Fibroblast of gingiva (primary cell): Measurements from ENCODE around the gene MAT2A.
"Not testable (repeated sequence)": the region's sequence is repeated elsewhere in the genome, so short reads cannot be mapped to it uniquely, and the experiment has no call there.

Experiments used
- DNase-seq: peaks from one replicate; pipeline ENCODE4 v3.0.0-alpha.2; 2011; ENCODE audit warnings: low read depth

Gene MAT2A

DNA sequence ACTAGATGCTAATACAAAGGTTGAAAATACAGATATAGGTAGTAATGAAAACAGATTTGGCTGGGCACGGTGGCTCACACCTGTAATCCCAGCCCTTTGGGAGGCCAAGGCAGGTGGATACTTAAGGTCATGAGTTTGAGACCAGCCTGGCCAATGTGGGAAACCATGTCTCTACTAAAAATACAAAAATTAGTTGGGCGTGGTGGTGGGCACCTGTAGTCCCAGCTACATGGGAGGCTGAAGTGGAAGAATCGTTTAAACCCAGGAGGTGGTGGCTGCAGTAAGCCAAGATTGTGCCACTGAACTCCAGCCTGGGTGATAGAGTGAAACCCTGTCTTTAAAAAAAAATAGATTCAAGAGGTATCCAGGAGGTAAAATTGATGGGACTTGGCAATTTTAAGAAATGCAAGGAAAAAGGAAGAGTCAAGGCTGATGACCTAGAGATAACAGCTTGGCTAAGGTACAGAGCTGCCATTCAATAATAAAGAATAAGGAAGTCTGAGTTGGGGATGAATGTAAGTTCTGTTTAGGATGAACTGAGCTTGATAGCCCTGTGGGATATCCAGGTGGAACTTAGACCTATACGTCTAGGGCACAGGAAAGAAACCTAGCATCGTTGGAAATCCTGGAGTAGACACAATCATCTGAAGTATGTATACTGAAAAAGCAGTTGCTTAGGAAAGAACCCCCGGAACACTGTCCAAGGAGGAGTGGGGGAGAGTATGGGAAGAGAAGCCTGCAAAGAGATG lies 9.1 kb downstream of the MAT2A start:
- DNase-seq: no peak

DNA sequence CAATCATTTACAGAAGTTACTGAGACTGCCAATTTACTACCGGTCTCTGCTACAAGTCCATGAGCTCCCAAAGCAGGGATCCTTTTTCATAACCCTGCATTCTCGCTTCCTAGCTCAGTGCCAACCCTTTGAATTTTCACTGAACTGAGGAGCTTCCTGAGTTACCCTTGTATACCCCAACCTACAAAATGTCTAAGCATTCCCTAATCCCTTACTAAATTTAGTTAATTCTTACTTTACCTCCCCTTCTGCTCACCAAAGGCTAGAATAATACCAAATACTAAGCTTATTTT lies 9.6 kb downstream of the MAT2A start:
- DNase-seq: peak; percentile 49

GRCh38 chr2:85549095-85549494 lies 10.1 kb downstream of the MAT2A start:
- no peak for DNase-seq

- peak; percentile 92 for DNase-seq
Measured at GRCh38 chr2:85549826-85550225, 10.9 kb downstream of the MAT2A start.

DNA sequence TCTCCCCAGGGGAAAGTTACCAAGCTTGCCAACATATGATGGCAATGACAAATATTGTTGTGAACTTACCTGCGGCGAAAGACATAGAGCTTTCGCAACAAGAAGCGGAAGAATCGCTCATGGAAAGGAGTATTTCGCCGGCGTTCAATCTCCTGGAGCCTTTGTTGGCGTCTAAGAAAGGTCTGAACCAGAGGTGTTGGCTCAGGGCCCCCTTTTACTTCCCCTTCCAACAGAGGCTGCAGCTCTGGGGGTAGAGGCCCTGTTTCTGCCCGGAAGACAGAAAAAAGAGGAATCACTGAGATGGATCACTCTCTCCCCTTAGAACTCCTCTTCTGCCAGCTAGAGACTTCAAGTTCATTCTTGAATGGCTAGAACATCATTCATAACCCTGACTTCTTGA lies 11.5 kb downstream of the MAT2A start:
- DNase-seq: no peak

DNA sequence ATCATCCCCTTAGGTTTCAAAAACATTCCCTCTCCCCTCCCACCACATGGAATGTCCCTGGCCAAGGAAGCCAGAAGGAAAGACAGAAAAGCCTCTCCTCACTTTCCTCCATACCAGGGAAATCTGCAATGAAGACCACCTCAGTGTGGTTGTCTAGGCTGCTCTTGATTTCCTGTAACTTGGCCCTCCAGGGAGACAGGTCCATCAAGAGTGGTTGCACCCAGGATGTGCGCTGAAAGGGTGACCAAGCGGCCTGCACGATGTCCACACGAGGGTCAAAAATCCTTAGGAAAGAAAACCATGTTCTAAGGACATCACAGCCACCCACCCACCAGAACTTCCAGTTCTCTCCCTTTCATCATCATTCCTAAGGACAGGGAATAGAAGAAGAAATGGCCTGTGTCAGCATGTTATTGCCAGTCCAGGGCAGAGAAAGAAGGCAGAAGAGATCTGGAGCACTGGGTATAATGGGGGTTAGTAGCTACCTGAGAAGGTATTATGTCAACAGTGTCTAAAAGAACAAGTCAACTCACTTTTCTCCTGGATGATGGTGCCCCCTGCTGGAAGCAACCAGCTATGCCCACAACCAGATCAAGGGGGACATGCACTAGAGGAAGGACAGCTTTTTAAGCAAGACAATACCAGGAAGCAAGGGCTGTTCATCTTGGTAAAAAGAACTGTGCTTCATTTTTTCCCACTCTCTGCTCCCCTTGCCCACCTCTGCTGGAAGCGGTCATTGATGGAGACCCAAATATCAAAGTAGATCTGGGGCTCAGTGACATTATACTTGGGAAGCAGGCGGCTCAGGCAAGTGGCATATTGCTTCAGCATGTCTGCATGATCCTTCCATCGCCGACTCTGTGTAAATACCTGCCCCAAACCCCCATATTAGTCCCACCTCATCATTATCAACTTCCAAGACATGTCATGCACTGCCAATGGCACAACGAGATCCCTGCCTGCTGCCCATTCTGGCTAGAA lies 13.0 kb downstream of the MAT2A start:
- peak; percentile 57 for DNase-seq

DNA sequence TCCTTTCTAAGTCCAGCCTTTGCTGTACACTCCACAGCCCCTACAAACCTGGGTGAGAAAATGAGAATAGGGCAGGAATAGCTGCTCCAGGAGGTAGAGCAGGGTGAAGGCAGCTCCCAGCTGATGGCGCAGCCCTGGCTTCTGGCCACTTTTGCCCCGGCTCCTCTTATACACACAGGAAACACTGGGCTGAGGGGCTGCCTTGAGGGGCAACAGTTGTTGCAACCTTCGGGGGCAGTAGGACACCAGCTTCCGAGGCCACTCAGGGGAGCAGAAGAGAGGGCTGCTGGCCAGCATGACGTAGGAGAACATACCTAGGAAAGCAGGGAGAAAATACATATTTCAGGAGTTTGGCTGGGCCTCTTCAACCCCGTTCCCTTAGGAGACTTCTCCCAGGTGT lies 14.2 kb downstream of the MAT2A start:
- no peak for DNase-seq

DNA sequence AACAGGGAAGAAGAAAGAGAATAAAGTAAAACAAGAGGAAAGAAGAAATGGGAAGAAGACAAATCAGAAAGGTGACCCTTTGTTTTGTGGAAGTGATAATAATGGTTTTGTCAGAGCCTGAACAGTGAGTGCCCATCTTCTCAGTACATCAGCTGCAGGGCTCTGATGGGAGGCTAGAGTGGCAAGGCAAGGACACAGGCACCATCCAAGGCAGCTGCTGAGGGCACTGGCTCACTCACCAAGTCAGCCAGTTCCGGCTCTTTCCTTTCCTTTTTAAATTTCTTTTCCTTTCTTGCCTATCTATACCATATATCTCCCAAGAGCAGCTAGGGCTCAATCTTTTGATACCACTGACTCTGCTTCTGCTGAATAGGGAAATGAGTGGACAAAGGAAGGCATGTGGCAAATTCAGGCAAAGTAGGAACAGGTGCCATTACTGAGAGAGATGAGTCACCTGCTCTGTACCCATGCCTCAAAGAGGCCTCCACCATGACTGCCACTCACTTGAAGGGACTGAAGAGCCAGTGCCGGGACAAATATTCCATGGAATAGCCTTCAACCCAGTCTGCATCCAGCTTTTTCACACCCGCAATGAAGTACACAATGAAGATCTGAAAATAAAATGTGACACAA lies 16.1 kb downstream of the MAT2A start:
- DNase-seq: no peak

DNA sequence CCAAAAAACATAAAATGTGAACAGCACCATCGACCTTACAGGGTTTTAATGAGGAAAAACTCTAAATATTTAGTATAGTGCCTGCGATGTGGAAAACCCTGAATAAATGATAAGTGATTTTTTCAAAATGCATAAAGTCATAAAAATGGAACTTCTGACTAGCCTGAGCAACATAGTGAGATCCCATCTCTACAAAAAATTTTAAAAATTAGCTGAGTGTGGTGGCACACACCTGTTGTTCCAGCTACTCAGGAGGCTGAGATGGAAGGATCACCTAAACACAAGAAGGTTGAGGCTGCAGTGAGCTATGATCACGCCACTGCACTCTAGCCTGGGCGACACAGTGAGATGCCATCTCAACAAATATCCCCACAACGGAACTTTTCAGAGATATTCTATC lies 18.2 kb downstream of the MAT2A start:
- no peak for DNase-seq

DNA sequence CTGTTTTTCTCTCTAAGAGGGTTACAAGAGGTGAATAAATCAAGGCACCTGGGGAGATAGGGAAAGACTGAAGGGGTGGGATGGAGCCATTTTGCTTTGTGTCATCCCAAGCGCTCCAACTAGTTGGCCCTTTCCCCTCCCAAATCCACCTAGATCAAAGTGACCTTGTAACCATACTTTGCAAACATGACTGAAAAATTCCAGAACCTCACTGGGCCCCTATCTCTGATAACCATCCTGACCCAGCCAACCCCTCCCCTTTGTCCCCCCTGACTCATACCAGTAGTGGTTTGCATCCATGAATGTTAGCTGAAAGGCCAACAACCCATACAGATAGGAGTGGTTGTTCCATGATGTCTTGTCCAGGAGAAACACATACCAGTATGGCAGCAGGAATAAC lies 19.2 kb downstream of the MAT2A start:
- DNase-seq: no peak

- not testable (repeated sequence) for DNase-seq
Measured at GRCh38 chr2:85560403-85560726, 21.4 kb downstream of the MAT2A start.

GRCh38 chr2:85560812-85561279 lies 21.9 kb downstream of the MAT2A start:
- DNase-seq: no peak

DNA sequence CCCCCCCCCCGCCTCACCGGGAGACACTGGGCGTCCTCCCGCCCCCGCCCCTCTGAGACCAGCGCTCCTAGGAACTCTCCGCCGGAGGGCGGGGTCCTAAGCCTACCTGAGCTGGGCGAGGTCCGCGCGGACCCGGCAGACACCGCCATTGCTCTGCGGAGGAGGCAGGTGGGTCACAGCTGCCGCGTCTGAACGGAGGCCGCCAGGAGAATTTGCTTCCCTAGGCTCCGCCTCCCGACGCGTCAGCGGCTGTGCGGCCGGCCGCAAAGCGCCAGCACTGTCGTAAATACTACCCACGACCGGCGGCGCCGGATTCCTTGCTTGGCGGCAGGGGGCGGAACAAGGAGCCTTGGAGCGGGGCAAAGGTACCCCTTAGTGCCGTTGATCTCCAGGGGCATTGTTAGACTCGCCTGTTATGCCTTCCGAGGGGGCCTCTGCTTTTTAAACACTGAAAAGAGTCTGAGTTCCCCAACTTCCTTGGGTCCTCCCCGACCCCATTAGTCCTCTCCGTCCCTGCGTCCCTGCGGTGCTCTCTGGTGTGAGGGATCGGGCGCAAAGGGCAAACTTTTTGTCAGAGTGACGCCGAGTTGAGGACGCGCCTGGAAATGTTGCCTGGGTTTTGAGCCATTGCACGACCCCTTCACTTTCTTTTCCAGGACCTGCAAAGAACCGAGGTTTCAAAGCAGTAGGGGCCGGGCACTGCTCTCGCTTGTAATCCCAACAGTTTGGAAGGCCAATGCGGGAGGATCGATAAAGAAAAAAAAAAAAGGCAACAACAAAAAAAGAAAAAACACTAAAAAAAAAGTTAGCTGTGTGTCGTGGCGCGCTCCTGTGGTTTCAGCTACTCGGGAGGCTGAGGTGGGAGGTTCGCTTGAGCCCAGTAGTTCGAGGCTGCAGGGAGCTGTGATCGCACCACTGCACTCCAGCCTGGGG lies 22.6 kb downstream of the MAT2A start, which contains the start of gene GGCX:
Gene GGCX (minus strand): TSS at position 214 of the 933 bp plus-strand sequence. CDS start 65 bp downstream, at position 149.
- DNase-seq: peak; percentile 93

DNA sequence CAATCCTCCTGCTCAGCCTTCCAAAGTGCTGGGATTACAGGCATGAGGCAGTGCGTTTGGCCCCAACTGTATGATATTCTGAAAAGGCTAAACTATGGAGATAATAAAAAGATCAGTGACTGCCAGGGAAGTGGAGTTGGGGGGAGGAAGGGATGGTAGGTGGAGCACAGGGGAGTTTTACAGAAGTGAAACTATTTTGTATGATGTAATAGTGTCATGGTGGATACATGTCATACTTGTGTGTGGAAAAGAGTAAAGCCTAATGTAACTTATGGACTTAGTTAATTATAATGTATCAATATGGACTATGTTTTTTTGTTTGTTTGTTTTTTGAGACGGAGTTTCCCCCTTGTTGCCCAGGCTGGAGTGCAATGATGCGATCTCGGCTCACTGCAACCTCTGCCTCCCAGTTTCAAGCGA lies 25.2 kb downstream of the MAT2A start:
- no peak for DNase-seq

DNA sequence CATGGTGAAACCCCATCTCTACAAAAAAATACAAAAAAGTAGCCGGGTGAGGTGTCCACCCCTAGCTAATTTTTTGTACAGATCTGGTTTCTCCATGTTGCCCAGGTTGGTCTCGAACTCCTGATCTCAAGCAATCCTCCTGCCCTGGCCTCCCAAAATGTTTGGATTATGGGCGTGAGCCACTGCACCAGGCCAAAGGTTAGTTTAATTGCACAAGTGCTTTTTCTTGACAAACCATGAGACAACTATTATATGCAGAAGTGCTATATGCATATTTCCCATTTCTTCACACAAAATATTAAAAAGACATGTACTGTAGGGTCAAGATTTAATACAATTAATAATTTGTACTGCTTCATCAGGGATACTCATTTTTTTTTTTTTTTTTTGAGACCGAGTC lies 27.3 kb downstream of the MAT2A start:
- no peak for DNase-seq

GRCh38 chr2:85575739-85576138 lies 36.8 kb downstream of the MAT2A start:
- no peak for DNase-seq

GRCh38 chr2:85577063-85577385 lies 38.1 kb downstream of the MAT2A start:
- DNase-seq: no peak

DNA sequence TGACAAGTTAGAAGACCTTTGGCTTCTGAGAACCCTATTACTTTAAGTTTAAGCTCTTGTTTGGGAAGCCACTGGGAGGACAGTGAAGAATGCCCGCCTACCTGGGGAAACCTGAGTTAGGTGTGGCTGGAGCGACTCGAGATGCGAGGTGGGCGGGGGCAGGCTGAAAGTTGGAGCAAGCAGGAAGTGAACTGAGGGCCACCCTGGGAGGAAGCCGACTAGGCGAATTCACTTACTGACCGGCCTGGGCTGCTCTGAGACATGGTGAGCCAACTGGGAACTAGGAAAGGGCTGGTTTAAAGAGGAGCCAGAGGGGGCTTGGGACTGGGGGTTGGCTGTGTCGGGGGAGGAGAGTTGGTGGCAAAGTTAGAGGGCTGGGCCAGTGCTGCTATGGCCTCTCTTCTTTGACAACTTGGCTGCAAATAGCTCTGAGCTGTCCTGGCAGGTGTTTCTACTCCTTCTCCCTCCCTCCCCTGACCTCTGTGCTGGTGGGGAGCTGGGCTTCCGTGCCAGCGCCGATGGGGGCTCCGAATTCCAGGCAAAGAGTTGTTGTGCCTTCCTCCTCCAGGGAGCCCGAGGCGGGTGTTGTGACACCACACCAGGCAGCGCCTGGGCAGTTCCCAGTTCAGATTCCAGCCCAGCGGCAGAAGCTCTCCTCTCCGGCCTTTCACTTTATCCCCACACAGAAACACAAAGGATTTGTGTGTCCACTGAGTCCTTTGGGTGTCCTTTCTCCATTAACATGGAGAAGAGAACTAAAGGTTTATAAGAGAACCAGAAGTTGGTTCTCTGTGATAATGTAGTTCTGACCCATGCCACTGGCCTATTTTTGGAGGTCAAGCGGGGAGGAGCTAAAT lies 38.6 kb downstream of the MAT2A start, which contains the start of gene VAMP8:
Gene VAMP8 (plus strand): TSS at position 201 of the 857 bp plus-strand sequence. CDS start 61 bp downstream, at position 262.
- DNase-seq: no peak

DNA sequence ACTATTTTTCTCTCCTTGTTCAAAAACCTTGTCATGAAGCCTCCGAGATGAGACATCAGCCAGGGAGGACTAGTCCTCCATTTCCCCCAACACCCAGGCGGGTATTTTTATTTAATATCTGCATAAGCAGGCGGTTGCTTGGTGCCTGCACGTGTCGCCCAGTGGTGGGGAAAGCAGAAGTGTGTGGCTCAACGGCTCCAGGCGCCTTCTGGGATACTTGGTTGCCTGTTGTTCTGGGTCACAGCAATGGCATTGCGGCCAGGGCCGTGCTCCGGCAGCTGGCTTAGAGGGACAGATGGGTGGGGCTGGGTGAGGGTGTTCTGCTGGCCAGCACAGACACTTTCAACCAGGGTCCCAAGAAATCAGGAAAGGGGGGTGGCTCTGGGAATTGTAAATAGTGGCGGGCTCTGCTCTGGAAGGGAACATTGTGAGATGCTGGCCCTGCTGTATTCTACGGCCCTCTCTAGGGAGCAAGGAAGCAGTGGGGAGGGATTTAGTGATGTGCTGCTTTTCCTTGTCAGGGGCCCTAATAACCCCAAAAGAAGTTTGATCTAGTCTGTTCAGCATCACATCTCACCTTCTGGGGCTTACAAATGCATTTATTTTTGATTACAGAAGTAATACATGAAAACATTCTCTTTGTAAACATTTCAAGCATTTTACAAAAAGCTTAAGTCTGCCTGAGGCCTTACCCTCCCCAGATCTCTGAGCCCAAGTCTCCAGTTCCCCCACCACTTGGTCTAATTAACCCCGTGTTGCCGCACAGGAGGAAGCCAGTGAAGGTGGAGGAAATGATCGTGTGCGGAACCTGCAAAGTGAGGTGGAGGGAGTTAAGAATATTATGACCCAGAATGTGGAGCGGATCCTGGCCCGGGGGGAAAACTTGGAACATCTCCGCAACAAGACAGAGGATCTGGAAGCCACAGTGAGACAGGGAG lies 39.5 kb downstream of the MAT2A start:
- DNase-seq: no peak
